ENCODE results near the gene PKD2L1.
"Not testable (repeated sequence)": the region's sequence is repeated elsewhere in the genome, so short reads cannot be mapped to it uniquely, and the experiment has no call there.

Gene PKD2L1

DNA sequence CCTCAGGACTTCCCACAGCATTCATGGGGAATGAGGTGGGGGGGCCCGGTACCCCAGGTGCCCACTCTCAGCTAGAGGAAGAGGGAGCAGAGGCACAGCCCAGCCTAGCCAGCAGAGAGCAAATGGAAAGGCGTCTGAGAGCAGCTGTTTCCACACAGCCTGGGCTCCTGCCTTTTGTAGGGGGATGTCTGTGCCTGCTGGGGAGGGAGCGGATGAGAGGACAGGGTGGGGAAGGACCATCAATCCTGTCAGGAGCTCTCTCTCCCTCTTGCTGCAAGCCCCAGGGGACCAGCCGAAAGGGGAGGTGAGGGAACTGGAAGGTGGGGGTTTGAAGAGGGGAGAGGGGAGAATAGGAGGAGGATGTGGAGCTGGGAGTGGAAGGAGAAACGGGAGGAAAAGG, at the start of gene PKD2L1:
Gene PKD2L1 (minus strand): TSS at position 150 of the 400 bp plus-strand sequence. CDS start 125 bp downstream, at position 25.
- no peak for DNase-seq

- DNase-seq, result no peak
These were observed 47.8 kb upstream of the PKD2L1 start for GRCh38 chr10:100377830-100378229.

DNA sequence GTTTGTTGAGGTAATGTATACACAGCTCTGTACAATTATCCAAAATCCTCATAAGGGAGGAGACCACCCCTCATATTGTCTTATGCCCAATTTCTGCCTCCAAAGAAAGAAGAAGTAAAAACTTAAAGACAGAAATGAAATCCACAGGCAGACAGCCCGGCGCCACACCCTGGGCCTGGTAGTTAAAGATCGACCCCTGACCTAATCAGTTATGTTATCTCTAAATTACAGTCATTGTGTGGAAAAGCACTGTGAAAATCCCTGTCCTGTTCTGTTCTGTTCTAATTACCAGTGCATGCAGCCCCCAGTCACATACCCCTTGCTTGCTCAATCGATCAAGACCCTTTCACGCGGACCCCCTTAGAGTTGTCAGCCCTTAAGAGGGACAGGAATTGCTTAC, 46.6 kb upstream of the PKD2L1 start:
- DNase-seq, result not testable (repeated sequence)

- not testable (repeated sequence) for DNase-seq
These were observed 44.8 kb upstream of the PKD2L1 start for GRCh38 chr10:100374677-100375353.

GRCh38 chr10:100374200-100374655, 44.2 kb upstream of the PKD2L1 start:
- peak in 5 of 14 donors; percentile 51 to 76 (median 69) for DNase-seq

- peak; percentile 38 to 99 (median 96) for DNase-seq
These were observed 43.5 kb upstream of the PKD2L1 start for GRCh38 chr10:100373298-100374199.

- DNase-seq, result peak in 1 of 14 donors; percentile 54
These were observed 42.6 kb upstream of the PKD2L1 start for GRCh38 chr10:100372415-100373297.

DNA sequence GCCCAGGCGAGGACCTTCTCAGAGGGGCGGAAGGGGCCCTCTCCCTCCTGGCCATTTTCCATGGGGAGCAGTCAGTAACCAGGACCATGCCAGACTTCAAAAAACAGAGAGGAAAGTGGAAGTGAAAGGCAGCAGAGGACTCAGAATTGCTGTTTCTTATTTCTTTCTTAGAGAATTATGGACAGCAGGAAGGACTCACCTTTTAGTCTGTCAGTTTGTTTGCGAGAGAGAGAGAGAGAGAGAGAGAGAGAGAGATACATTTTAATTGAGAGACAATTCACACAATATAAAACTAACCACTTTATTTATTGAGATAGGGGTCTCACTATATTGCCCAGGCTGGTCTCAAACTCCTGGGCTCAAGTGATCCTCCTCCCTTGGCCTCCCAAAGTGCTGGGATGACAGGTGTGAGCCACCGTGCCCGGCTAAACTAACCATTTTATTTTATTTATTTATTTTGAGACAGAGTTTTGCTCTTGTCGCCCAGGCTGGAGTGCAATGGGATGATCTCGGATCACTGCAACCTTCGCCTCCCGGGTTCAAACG, 41.5 kb upstream of the PKD2L1 start:
- no peak for DNase-seq

- peak in 13 of 14 donors; percentile 13 to 96 (median 84) for DNase-seq
These were observed 40.9 kb upstream of the PKD2L1 start for GRCh38 chr10:100370714-100371481.

DNA sequence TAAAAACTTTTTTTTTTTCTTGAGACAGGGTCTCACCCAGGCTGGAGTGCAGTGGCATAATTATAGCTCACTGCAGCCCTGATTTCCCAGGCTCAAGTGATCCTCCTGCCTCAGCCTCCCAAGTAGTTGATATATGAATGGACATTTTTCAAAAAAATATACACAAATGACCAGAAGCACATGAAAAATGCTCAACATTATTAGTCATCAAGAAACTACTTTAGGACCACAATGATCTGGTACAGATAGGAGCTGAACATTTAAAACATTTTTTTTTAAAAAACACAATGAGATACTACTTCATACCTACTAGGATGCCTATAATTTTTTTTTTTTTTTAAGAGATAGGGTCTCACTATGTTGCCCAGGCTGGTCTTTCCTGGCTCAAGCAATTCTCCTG, 38.7 kb upstream of the PKD2L1 start:
- no peak for DNase-seq

GRCh38 chr10:100364735-100365391, 34.8 kb upstream of the PKD2L1 start:
- peak in 9 of 14 donors; percentile 19 to 78 (median 60) for DNase-seq

- no peak for DNase-seq
These were observed 34.1 kb upstream of the PKD2L1 start for GRCh38 chr10:100364175-100364574.

GRCh38 chr10:100362570-100363496, 32.8 kb upstream of the PKD2L1 start:
- DNase-seq, result peak in 11 of 14 donors; percentile 29 to 85 (median 66)

GRCh38 chr10:100360234-100360633, 30.2 kb upstream of the PKD2L1 start:
- DNase-seq, result no peak

DNA sequence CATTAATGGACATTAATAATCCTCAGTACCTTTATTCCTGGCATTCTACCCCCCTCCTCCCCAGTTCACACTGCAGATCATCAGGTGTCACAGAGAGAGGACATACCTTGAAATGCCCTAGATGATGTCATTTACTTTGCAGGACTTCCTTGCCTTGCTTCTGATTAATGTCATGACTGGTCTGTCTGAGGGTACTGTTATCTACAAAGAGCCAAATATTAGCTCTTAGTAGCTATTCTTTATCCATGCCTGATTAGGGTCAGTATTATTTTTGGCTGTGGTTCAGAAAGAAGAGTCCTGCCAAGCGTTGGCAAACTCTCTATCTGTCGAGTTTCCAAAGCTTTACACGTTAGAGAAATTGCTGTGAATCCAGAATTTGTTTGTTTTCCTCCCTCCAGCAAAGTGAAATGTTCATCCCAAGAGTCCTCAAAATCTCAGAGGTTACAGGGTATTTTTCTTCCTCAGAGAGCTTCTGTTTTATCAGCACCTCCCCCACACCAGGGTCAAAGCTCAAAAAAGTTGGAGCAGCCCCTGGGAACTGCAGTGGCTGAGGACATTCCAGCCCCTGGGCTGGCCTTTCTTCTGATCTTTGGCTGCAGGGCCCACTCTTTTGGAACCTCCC, 29.6 kb upstream of the PKD2L1 start:
- DNase-seq, result no peak

- no peak for DNase-seq
These were observed 29.0 kb upstream of the PKD2L1 start for GRCh38 chr10:100359030-100359432.

GRCh38 chr10:100357059-100357858, 27.2 kb upstream of the PKD2L1 start:
- DNase-seq, result no peak
